Stimulated activated CD4-positive, alpha-beta T cell treated with anti-CD3 and anti-CD28 coated beads, Interleukin-15, amount 100 ng/mL, for 1 hour (primary cell): ENCODE data around the gene GPR155.
"Not testable (repeated sequence)": the region's sequence is repeated elsewhere in the genome, so short reads cannot be mapped to it uniquely, and the experiment has no call there.

Experiments used
- DNase-seq, 2 donors: peaks; one replicate each; pipeline ENCODE4 v3.0.0-alpha.2; 2020; ENCODE audit warnings: low read depth in 1 of 2, low spot score in 1 of 2

GPR155 gene

DNA sequence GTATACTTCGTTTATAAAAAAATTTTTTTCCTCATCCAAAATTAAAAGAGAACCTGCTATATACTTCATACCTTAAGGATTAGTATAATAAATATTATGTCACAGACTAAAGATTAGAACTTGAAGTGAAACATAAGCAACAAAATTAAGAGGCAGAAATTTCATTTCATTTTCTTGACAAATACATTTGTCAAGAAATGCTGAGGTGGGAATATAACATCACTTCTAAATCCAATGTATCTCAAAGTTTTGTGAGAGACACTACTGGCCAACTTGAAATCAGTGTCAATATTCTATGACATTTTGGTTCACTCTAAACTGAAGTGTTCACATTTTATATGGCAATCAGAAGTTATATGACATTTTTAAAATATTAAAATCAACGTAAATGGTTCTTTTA lies 47.5 kb downstream of the GPR155 start:
- no peak for DNase-seq

DNA sequence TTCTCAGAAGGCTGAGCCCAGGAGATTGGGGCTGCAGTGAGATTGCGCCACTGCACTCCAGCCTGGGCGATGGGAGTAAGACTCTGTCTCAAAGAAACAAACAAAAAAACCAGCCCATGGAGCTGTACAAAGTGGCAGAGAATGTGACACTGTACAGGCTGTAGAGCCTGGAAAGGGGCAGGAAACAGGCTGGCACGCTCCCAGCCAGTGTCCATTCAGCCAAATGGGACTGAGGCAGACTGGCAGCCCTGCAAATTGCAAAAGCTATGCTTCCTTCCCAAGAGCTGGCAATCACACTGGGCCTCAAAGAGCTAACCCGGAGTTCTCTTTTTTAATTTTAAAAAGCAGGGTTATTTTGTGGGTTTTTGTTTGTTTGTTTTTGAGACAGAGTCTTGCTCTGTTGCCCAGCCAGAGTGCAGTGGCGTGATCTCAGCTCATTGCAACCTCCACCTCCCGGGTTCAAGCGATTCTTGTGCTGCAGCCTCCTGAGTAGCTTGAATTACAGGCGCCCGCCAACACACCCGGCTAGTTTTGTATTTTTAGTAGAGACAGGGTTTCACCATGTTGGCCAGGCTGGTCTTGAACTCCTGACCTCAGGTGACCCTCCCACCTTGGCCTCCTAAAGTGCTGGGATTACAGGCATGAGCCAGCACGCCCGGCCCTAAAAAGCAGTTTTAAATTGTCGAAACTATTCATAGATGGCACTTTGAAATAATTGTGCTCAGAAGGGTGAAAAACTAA lies 48.5 kb downstream of the GPR155 start:
- no peak for DNase-seq

DNA sequence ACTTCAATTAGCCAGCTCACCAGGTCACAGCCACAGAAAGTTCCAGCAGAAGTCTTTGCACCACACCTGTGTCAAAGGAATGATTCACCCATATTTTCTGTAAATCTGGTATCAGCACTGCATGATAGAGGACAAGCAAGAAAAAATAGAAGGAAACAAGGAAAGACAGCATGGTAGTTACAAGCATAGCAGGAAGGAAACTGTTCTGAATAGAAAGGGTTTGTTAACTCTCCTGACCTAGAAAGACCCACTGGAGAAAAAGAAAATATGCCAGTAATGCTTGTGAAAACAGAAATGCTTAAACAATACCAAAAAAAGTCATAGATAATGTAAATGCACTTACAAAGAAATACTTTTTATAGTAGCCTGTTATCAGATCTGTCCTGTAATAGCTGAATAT lies 50.5 kb downstream of the GPR155 start:
- no peak for DNase-seq

DNA sequence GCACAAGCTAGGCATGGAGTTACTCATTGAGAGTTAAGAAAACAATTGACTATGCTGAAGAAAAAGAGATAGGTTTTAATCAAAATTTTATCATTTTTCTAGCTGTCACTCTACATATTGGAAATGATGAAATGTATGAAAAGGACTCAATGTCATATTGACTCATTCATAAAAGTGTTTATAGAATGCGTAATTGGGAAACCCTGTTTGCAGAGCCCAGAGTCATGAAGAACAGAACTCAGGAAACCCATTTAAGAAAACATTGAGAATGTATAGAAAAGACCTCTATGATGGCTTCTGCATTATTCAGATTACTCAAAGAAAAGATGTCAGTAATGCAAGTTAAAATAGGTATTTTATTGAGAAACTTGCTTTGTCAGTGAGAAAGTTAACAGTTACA lies 54.9 kb downstream of the GPR155 start:
- no peak for DNase-seq

DNA sequence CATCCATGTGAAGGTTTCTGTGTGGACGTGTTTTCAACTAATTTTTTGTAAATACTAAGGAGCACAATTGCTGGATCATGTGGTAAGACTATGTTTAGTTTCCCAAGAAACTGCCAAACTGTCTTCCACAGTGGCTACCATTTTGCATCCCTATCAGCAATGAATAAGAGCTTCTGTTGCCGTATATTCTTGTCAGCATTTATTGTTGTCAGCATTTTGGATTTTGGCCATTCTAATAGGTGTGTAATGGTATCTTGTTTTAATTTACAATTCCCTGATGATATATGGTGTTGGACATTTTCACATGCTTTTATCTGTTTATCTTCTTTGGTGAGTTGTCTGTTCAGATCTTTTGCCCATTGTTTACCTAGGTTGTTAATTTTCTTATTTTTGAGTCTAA lies 56.8 kb downstream of the GPR155 start:
- DNase-seq: no peak

DNA sequence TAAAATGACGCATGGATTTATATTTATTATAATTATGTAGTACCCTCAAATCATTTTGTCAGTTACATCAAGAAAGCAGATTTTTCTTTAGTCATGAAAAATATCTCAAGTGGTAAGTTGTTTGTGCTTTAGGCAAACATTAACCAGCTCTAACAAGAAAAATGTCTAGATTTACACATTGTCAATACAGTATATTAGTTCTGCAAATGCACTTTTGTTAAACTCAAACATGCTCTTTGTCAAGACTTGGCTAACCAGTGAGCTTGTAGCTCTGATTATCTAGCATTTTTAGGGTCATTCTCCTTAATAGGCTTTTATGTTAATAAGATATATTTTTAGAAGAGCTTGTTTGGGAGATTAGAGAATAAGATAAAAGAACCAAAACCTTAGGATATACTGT lies 58.6 kb downstream of the GPR155 start:
- DNase-seq: no peak

DNA sequence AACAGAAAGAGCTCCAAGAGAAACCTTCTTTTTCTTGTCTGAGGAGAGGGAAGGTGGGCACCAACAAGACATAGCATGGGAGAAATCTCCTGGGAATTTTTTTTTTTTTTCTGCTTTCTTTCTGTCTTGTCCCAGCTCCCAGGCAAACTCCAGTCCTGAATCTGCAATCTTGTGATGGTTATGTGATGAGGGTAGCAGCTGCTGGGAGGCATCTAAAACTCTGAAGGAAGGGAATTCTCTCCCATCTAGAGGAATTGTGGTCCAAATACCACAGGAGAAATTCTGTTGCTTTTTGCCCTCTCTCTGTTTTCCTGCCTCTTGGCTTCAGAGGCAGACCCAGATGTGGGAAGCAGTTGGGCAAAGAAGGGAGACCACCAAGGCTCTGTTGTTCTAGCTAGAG lies 74.6 kb downstream of the GPR155 start:
- DNase-seq: no peak

DNA sequence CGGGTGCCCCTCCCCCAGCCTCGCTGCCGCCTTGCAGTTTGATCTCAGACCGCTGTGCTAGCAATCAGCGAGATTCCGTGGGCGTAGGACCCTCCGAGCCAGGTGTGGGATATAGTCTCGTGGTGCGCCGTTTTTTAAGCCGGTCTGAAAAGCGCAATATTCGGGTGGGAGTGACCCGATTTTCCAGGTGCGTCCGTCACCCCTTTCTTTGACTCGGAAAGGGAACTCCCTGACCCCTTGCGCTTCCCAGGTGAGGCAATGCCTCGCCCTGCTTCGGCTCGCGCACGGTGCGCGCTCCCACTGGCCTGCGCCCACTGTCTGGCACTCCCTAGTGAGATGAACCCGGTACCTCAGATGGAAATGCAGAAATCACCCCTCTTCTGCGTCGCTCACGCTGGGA lies 76.8 kb downstream of the GPR155 start:
- DNase-seq: not testable (repeated sequence)

DNA sequence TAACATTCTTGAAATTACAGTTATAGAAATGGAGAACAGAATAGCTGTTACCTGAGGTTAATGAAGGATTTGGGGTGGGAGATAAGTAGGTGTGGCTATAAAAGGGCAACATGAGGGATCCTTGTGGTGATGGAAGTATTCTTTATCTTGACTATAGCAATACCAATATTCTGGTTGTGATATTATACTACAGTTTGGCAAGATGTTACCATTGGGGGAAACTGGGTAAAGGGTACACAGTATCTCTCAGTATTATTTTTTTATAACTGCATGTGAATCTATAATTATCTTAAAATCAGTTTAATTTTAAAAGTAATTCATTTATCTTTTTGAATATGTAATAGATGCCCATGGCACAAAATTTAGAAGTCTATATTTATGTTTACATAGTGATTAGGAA lies 83.2 kb downstream of the GPR155 start:
- DNase-seq: no peak

DNA sequence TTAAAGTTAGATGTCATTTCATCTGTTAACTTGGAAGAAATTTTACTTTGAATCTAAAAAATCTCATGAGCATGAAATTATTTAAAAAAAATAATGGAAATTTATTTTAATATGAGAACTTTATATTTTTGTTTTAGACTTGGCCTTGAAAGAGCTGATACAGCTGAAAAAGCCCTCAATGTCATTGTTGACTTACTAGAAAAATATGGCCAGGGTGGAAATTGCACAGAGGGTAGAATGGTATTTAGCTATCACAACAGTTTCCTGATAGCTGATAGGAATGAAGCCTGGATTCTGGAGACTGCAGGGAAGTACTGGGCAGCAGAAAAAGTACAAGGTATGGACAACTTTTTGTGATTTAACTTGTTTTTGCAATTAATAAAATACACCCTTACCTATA lies 86.0 kb downstream of the GPR155 start:
- DNase-seq: no peak

DNA sequence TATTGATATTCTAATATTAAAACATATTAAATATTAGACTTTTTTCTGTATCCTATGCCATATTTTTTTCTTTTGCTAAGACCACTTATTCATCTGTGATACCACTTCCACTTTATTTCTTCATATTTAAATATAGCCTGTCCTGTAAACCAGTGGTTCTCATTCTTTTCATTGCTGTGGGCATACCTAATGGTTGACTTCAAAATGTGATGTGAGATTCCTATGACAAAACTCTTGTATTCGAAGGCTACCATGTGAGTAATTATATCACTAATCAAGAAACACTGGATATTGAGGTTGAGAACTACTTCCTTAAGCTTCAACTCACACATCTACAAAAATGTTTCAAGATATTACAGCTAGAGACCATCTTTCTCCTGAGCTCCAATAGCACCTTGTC lies 87.7 kb downstream of the GPR155 start:
- no peak for DNase-seq

DNA sequence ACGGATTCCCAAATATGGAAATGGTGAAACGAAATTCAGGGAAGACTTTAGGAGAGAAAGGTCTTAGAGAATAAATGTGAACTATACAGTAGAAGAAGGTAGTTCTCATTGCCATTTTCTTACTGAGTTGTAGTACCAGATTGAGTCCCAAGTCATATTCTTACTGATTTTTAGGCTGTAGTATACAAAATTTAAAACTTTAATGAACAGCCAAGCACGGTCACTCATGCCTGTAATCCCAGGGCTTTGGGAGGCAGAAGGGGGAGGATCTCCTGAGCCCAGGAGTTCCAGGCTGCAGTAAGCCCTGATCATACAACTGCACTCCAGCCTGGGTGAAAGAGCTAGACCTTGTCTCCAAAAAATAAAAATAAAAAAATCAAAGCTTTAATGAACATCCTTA lies 89.1 kb downstream of the GPR155 start:
- DNase-seq: no peak

DNA sequence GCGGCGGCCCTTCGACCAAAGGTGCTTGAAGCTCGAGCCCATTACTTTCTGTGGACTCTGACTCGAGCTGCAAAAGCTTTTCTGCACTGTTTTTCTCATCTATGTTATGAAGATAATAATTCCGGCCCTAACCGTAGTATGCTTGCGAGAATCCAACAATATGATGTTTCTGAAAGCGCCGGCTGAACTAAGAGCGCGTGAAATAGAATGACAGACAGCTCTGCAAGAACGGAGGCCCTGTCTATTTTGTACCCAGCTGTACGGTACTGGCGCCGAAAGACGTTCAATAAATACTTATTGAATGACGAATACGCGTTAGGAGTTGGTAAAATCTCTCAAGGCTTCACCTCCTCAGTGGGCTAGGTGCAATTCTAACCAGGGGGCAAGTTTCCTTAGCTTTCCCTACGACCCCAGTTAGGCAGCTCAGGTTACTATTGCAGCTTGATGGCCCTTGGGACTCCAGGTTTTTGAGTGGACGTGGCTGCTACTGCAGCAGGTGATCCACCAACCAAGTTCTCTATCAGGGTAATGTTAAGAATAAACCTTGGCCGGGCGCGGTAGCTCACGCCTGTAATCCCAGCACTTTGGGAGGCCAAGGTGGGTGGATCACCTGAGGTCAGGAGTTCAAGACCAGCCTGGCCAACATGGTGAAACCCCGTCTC lies 90.7 kb downstream of the GPR155 start:
- no peak for DNase-seq

DNA sequence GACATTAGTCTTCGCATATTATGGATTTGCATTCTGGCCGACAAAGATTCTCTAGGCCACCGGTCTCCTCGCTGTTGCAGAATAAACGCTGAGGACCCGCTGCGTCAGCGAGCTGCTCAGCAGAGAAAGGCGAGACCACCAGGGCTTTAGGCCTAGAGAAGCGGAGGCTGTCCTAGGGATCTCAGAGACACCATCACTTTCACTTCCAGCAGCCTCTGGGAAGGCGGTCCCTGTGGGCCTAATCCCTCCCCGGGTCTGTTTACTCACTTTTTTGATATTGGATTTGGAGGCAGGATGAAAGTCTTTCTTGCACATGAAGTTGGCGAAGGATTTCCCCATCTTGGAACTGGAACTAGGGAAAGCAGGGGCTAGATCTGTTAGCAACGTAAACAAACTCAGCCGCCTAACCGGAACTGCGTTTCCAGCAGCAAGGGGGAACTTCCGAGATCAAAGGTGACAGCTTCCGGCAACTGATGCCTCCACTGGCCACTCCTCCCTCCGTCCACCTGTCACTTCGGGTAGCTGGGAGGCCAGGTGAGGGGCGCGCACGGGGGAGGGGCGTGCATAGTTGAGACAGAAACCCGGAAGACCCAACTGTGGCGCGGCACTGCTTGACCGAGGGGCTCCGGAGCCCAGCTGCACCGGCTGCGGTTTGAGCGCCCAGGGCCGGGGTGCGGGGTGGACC lies 91.4 kb downstream of the GPR155 start, which contains the start of gene SCRN3:
Gene SCRN3 (plus strand): TSS at position 447 of the 685 bp plus-strand sequence. CDS start 2,554 bp downstream, outside the sequence.
- DNase-seq: peak; percentile 36 to 51

DNA sequence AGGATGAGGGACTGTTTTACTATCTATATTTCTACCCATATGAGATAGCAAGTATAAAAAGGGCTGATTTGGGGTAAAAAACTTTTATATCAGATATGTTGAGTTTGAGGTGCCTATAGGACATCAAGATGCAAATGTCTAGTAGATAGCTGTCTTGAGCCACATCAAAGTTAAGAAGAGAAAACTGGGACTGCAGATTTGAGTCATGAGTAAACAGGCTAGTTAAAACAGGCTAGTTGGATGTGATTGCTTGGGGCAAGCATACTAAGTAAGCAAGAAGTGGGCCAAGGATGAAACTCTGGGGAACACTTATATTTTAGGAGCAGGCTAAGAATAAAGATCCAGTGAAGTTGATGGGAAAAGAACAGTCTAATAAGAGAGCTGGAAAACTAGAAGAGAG lies 94.1 kb downstream of the GPR155 start:
- no peak for DNase-seq

DNA sequence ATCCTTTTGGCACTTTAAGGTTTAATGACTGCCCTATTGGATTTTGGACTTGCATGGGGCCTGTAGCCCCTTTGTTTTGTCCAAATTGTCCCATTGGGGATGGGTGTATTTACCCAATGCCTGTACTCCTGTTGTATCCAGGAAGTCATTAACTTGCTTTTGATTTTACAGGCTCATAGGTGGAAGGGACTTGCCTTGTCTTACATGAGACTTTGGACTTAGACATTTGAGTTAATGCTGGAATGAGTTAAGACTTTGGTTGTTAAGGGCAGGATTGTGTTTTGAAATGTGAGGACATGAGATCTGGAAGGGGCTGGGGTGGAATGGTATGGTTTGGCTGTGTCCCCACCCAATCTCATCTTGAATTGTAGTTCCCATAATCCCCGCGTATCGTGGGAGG lies 96.5 kb downstream of the GPR155 start:
- not testable (repeated sequence) for DNase-seq

DNA sequence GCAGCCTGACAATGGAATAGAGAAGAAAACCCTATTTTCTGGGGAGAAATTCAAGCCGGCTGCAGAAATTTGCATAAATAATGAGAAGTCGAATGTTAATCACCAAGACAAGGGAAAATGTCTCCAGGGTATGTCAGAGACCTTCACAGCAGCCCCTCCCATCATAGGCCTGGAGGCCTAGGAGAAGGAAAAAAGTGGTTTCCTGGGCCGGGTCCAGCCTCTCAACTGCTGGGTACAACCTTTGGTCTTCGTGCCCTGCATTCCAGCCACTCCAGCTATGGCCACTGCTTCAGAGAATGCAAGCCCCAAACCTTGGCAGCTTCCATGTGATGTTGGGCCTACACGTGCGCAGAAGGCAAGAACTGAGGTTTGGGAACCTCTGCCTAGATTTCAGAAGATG lies 97.3 kb downstream of the GPR155 start:
- DNase-seq: no peak

DNA sequence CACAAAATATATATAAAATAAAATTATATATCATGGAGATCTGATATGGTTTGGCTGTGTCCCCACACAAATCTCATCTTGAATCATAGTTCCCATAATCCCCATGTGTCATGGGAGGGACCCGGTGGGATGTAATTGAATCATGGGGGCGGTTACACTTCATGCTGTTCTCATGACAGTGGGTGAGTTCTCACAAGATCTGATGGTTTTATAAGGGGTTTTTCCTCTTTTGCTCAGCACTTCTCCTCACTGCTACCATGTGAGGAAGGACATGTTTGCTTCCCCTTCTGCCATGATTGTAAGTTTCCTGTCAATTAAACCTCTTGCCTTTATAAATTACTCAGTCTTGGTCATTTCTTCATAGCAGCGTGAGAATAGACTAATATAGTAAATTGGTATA lies 98.1 kb downstream of the GPR155 start:
- not testable (repeated sequence) for DNase-seq

DNA sequence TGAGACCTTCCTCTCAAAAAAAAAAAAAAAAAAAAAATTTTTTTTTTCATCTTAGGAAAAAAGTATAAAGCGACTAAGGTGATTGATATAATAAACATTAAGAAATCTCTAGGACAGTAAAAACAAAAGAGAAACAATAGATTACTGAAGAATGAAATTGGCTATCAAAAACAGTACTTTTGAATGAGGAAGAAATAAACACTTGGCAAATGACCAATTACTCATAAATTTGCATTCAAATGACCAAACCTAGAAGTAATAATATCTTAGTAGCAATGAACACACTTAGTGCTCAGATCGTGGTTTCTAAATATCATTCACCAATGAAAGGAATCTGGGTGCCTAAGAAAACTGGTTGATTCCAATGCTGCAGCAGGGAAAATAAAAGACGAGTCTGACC lies 101.6 kb downstream of the GPR155 start:
- no peak for DNase-seq

DNA sequence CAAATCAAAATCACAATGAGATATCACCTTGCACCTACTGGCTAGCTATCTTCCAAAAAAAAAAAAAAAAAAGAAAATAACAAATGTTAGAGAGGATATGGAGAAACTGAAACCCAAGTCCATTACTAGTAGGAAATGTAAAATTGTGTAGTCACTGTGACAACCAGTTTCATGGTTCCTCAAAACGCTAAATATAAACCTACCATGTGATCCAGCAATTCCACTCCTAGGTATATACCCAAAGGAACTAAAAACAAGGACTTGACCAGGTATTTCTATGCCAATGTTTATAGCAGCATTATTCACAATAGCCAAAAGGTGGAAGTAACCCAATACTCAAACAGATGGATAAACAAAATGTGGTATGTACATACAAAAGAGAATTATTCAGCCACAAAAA lies 103.0 kb downstream of the GPR155 start:
- DNase-seq: no peak
